H9 (cell line): ENCODE data around the gene MYT1. TPM values are rescaled to one million over a fixed set of nuclear protein-coding genes. Genes with fewer than 3 reads are reported as not detected.

Experiments used
- DNase-seq: peaks from one replicate; pipeline ENCODE4 v3.0.0-alpha.2; 2017
- H2AFZ ChIP-seq: one replicate; pipeline ENCODE4 v1.6.1; 2013; ENCODE audit warnings: mild to moderate bottlenecking, low read length, control low read depth, moderate library complexity
- H2AK5ac ChIP-seq: 2 replicates; pipeline ENCODE4 v1.6.1; 2013; ENCODE audit warnings: low read length, control low read depth, mixed read lengths; ENCODE audit not compliant: insufficient read length
- H2BK120ac ChIP-seq: one replicate; pipeline ENCODE4 v1.6.1; 2013; ENCODE audit warnings: low read depth, mild to moderate bottlenecking, low read length, control low read depth, inconsistent platforms; ENCODE audit not compliant: poor library complexity, severe bottlenecking
- H2BK12ac ChIP-seq: 2 replicates; pipeline ENCODE4 v1.6.1; 2013; ENCODE audit warnings: low read length, control low read depth, mixed read lengths, low read depth; ENCODE audit not compliant: insufficient read length
- H2BK15ac ChIP-seq: 2 replicates; pipeline ENCODE4 v1.6.1; 2013; ENCODE audit warnings: low read depth, low read length, control low read depth
- H2BK20ac ChIP-seq: one replicate; pipeline ENCODE4 v1.6.1; 2013; ENCODE audit warnings: low read depth, mild to moderate bottlenecking, low read length, control low read depth, inconsistent platforms; ENCODE audit not compliant: poor library complexity, severe bottlenecking
- H2BK5ac ChIP-seq: 2 replicates; pipeline ENCODE4 v1.6.1; 2013; ENCODE audit warnings: low read length, control low read depth, mixed read lengths; ENCODE audit not compliant: insufficient read length
- H3K14ac ChIP-seq: 2 replicates; pipeline ENCODE4 v1.6.1; 2013; ENCODE audit warnings: low read length, control low read depth; ENCODE audit not compliant: insufficient read depth
- H3K18ac ChIP-seq: 2 replicates; pipeline ENCODE4 v1.6.1; 2013; ENCODE audit warnings: low read depth, mild to moderate bottlenecking, mixed read lengths, low read length, control low read depth; ENCODE audit not compliant: insufficient read length
- H3K23ac ChIP-seq: 2 replicates; pipeline ENCODE4 v1.6.1; 2013; ENCODE audit warnings: low read length, control low read depth, mixed read lengths, low read depth; ENCODE audit not compliant: insufficient read length
- H3K23me2 ChIP-seq: 2 replicates; pipeline ENCODE4 v1.6.1; 2013; ENCODE audit warnings: low read depth, mild to moderate bottlenecking, mixed read lengths, low read length, control low read depth; ENCODE audit not compliant: insufficient read length, poor library complexity, severe bottlenecking
- H3K27ac ChIP-seq: 2 replicates; pipeline ENCODE4 v1.5.1; 2013; ENCODE audit warnings: low read length, control low read depth, mixed read lengths, low read depth; ENCODE audit not compliant: insufficient read length
- H3K27me3 ChIP-seq: 2 replicates; pipeline ENCODE4 v1.6.1; 2013; ENCODE audit warnings: low read length, control low read depth, inconsistent platforms; ENCODE audit not compliant: insufficient read depth
- H3K4ac ChIP-seq: 2 replicates; pipeline ENCODE4 v1.6.1; 2013; ENCODE audit warnings: low read depth, mild to moderate bottlenecking, control low read depth, inconsistent platforms, low read length, moderate library complexity
- H3K4me1 ChIP-seq: 2 replicates; pipeline ENCODE4 v1.6.1; 2013; ENCODE audit warnings: low read length, control low read depth, inconsistent platforms; ENCODE audit not compliant: insufficient read depth
- H3K4me2 ChIP-seq: 2 replicates; pipeline ENCODE4 v1.6.1; 2013; ENCODE audit warnings: low read length, control low read depth, mixed read lengths; ENCODE audit not compliant: insufficient read length, insufficient read depth
- H3K56ac ChIP-seq: 2 replicates; pipeline ENCODE4 v1.6.1; 2013; ENCODE audit warnings: low read depth, mild to moderate bottlenecking, mixed read lengths, low read length, control low read depth; ENCODE audit not compliant: insufficient read length
- H3K79me1 ChIP-seq: 2 replicates; pipeline ENCODE4 v1.6.1; 2013; ENCODE audit warnings: low read depth, mild to moderate bottlenecking, moderate library complexity, low read length, control low read depth, inconsistent platforms; ENCODE audit not compliant: insufficient read depth, poor library complexity, severe bottlenecking
- H3K79me2 ChIP-seq: 2 replicates; pipeline ENCODE4 v1.6.1; 2013; ENCODE audit warnings: low read length, control low read depth, inconsistent platforms; ENCODE audit not compliant: insufficient read depth
- H3K9ac ChIP-seq: 2 replicates; pipeline ENCODE4 v1.6.1; 2013; ENCODE audit warnings: low read length, control low read depth, mixed read lengths; ENCODE audit not compliant: insufficient read length; ENCODE audit errors: extremely low read depth
- H3K9me3 ChIP-seq: one replicate; pipeline ENCODE4 v1.6.1; 2013; ENCODE audit warnings: low read depth, low read length, inconsistent platforms; ENCODE audit not compliant: control insufficient read depth
- H3T11ph ChIP-seq: one replicate; pipeline ENCODE4 v1.6.1; 2013; ENCODE audit warnings: mild to moderate bottlenecking, low read length, control low read depth, inconsistent platforms
- H4K20me1 ChIP-seq: one replicate; pipeline ENCODE4 v1.6.1; 2013; ENCODE audit not compliant: control insufficient read depth, insufficient read length, insufficient read depth
- H4K5ac ChIP-seq: 2 replicates; pipeline ENCODE4 v1.6.1; 2013; ENCODE audit warnings: low read depth, mild to moderate bottlenecking, mixed read lengths, low read length, control low read depth; ENCODE audit not compliant: insufficient read length
- H4K8ac ChIP-seq: replicated peaks from 2 replicates; pipeline ENCODE4 v1.6.1; 2013; ENCODE audit warnings: low read length, control low read depth, mixed read lengths, low read depth; ENCODE audit not compliant: insufficient read length
- H4K91ac ChIP-seq: 2 replicates; pipeline ENCODE4 v1.6.1; 2013; ENCODE audit warnings: low read depth, mild to moderate bottlenecking, moderate library complexity, mixed read lengths, low read length, control low read depth; ENCODE audit not compliant: insufficient read length
- H3K27ac Mint-ChIP-seq, 3 experiments: 2 replicates in 2 of 3; 3 replicates in 1 of 3; pipeline ENCODE4 v1.8.0; 2020 to 2021; ENCODE audit warnings: mixed read lengths in 3 of 3, mild to moderate bottlenecking in 1 of 3, moderate library complexity in 1 of 3
- H3K27me3 Mint-ChIP-seq: 2 replicates; pipeline ENCODE4 v1.8.0; 2021; ENCODE audit warnings: low read depth, mild to moderate bottlenecking, moderate library complexity, mixed read lengths
- H3K36me3 Mint-ChIP-seq, 3 experiments: 2 replicates in 2 of 3; 3 replicates in 1 of 3; pipeline ENCODE4 v1.8.0; 2020 to 2021; ENCODE audit warnings: low read depth in 3 of 3, mixed read lengths in 3 of 3; ENCODE audit not compliant: insufficient read depth in 1 of 3
- H3K4me1 Mint-ChIP-seq, 2 experiments: 2 replicates each; pipeline ENCODE4 v1.8.0; 2020; ENCODE audit warnings: mixed read lengths in 2 of 2
- H3K4me3 Mint-ChIP-seq, 2 experiments: 2 replicates in 1 of 2; 3 replicates in 1 of 2; pipeline ENCODE4 v1.8.0; 2020 to 2021; ENCODE audit warnings: mild to moderate bottlenecking in 2 of 2, mixed read lengths in 2 of 2, moderate library complexity in 1 of 2
- H3K9me3 Mint-ChIP-seq, 2 experiments: 2 replicates in 1 of 2; 3 replicates in 1 of 2; pipeline ENCODE4 v1.8.0; 2020; ENCODE audit warnings: mild to moderate bottlenecking in 2 of 2, mixed read lengths in 2 of 2, moderate library complexity in 1 of 2
- CTCF ChIP-seq: fragments of 200-600 bp; sonication (generic); conservative IDR thresholded peaks from 3 replicates; pipeline ENCODE4 v1.8.0; 2021; ENCODE audit warnings: antibody characterized with exemption, mild to moderate bottlenecking
- WGBS: extraction: QIAGEN DNeasy Blood & Tissue Kit; methylation state at CpG from one replicate; pipeline ENCODE4 v1.1.7; 2013; ENCODE audit warnings: missing lambda C conversion rate, low lambda C conversion rate, mixed read lengths; ENCODE audit not compliant: insufficient read length; ENCODE audit errors: extremely low coverage; 5-methylcytosine and 5-hydroxymethylcytosine counted together
- total RNA-seq: library from RNA; stranded (reverse); gene quantifications from 2 replicates; pipeline ENCODE4 v1.2.1, GENCODE V29; 2021

Gene MYT1
- total RNA-seq, 1 experiment from 2014 or later: 0.79 TPM

DNA sequence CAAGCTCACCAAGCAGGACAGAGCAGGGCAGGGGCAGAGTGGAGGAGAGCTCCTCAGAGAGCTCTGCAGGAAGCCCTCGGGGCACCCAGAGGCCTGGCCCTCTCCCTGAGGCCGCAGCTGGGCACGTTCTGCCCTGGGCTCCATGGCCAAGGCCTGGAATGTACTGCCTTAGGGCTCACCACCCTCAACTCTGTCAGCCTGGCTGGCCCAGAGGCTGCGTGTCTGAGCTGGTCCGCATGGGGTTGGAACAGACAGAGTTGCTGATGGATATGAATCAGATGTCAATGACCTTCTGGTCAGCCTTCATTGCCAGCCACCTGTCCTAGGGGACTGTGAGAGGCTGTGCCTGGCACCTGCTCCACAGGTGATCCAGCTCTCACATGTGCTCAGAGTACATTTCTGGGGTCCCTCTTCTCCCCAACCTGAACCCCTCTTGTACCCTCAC lies 58.1 kb downstream of the MYT1 start:
- H2BK120ac ChIP-seq: no peak overlapping the region
- H3K14ac ChIP-seq: no peak overlapping the region
- H3K36me3 Mint-ChIP-seq: peaks cover 0 to 1% (median 0%) of the 10 kb centered on the region in 3 experiments; a peak in 1 of 7 replicates
- no peak for DNase-seq
- no peak overlapping the region for H3K9ac ChIP-seq
- no peak overlapping the region for H2AFZ ChIP-seq
- no peak overlapping the region for H2AK5ac ChIP-seq
- no peaks in the 10 kb centered on the region for H3K27me3 ChIP-seq
- H3K9me3 ChIP-seq: no peaks in the 10 kb centered on the region
- H3K27ac Mint-ChIP-seq: no peak overlapping the region
- no peaks in the 10 kb centered on the region for H3K79me1 ChIP-seq
- H3K4me1 ChIP-seq: peaks cover 3% of the 10 kb centered on the region; the same call in 1 of the 2 replicates
- no peak overlapping the region for H2BK15ac ChIP-seq
- no peak overlapping the region for H2BK12ac ChIP-seq
- no peak overlapping the region for H4K8ac ChIP-seq
- no peaks in the 10 kb centered on the region for H3K23me2 ChIP-seq
- H2BK5ac ChIP-seq: no peak overlapping the region
- no peak overlapping the region for H3T11ph ChIP-seq
- no peak for TF ChIP-seq CTCF
- no peak overlapping the region for H4K5ac ChIP-seq
- H4K20me1 ChIP-seq: no peaks in the 10 kb centered on the region
- H4K91ac ChIP-seq: no peak overlapping the region
- H3K9me3 Mint-ChIP-seq: no peaks in the 10 kb centered on the region
- H3K4ac ChIP-seq: no peak overlapping the region
- H3K18ac ChIP-seq: no peak overlapping the region
- no CpG with 5 or more reads among the region's 5 CpGs for WGBS
- no peak overlapping the region for H3K27ac ChIP-seq
- no peak overlapping the region for H3K56ac ChIP-seq
- H3K4me1 Mint-ChIP-seq: peaks cover 12 to 21% of the 10 kb centered on the region in 2 experiments
- no peak overlapping the region for H3K4me3 Mint-ChIP-seq
- no peak overlapping the region for H2BK20ac ChIP-seq
- H3K27me3 Mint-ChIP-seq: peaks cover 4% of the 10 kb centered on the region
- H3K23ac ChIP-seq: no peak overlapping the region
- no peak overlapping the region for H3K4me2 ChIP-seq
- H3K79me2 ChIP-seq: no peaks in the 10 kb centered on the region
